Bone marrow (tissue), 2 donors: ENCODE measurements around the gene TTC9C.
"Not testable (repeated sequence)": the region's sequence is repeated elsewhere in the genome, so short reads cannot be mapped to it uniquely, and the experiment has no call there.

ENCODE experiments used
- DNase-seq, 2 donors: peaks; one replicate each; lab custom pipeline; 2025; lab: John Stamatoyannopoulos, UW

Gene TTC9C

DNA sequence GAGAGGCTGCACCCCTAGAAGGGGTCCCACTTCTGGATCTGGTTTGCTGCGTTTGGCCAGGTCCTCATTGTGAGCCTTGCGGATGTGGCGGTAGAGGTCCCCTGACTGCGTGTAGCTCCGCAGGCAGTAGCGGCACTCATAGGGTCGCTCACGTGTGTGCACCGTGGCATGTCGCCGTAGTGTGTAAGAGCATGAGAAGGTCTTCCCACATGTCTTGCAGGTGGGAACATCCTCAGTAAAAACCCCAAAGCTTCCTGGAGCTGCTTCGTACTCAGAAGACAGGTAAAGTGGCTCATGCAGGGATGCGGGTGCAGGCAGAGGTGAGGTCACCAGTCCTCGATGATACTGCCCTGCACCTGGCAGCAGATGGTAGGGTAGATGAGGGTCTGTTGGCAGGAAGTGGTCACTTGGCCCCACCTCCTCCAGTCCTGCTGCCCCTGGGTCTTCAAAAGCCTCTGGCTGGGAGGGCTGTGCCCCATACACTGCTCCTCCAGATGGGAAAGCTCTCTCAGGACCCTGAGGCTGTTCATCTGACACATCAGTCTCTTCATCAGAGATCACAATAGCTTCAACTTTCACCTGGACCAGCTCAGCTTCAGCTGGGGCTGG lies 24.0 kb downstream of the TTC9C start:
- no peak for DNase-seq

DNA sequence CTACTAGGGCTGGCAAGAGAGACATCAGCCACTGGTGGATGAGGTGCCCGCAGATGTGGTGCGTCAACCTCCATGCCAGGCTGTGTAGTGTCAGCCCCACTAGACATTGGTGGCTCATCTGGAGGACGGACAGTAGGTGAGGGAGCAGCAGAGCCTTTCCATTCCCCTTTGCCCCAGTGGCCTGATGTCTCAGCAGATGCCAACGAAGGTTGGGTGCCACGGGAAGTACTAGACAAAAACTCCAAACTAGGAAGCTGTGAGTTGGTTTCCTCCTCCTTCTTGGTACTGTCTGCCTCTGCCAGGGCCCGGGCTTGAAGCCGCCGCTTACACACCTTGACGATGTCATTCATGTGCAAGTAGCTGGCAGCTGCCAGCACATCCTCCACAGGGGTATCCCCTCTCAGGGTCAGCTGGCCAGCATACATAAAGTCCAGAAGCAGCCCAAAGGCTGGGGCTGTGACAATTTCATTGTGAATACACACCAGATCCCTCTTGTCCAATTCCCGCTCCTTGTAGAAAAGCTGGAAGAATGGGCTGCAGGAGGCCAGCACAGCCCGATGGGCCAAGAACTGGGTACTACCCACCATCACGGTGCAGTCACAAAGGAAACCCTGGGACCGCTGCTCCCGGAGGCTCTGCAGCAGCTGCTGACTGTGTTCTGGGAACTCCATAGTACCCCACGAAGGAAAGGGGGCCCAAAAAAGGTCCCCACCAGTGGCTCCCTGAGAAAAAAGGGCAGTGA lies 24.9 kb downstream of the TTC9C start:
- no peak for DNase-seq

DNA sequence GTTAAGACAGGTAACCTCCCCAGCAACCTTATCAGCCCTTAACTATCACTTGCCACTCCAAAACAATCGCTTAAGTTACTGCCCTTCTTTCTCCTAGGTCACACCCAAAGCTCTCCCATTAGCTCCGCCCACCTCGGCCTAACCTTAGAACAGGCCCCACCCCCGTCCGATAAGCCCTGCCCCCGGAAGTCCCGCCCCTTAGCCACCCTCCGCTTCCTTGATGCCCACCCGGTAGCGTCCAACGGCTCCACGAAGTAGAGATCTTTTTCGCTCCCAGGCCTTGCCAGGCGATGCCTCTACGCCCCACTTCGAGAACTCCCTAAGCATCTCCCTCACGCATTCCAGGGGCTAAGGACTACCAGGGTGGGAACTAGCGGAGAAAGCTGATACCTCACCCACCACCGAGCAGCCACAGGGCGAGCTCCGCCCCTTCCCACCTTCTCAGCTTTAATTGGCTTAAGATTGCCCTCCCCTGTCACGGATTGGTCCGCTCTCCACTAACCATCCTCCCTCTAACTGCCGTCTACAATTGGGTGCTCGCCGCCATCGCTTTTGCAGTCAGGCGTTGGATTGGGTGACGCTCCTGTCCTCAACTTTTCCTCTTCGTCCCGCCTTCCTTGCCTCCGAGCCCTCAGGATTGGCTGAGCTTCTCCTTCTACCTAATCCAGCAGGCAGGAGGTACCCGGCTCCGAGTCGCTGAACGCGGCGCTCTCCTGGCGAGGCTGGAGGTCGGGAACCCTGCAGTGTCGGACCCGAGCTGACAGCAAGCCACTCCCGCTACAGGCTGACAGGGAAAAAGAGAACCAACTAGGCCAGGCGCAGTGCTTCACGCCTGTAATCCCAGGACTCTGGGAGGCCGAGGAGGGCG lies 25.7 kb downstream of the TTC9C start, which contains the start of gene ZBTB3:
Gene ZBTB3, minus strand, starts transcription at position 425 of the 868 bp plus-strand sequence. CDS start 496 bp downstream, outside the sequence.
- DNase-seq, result peak; percentile 97 to 100

DNA sequence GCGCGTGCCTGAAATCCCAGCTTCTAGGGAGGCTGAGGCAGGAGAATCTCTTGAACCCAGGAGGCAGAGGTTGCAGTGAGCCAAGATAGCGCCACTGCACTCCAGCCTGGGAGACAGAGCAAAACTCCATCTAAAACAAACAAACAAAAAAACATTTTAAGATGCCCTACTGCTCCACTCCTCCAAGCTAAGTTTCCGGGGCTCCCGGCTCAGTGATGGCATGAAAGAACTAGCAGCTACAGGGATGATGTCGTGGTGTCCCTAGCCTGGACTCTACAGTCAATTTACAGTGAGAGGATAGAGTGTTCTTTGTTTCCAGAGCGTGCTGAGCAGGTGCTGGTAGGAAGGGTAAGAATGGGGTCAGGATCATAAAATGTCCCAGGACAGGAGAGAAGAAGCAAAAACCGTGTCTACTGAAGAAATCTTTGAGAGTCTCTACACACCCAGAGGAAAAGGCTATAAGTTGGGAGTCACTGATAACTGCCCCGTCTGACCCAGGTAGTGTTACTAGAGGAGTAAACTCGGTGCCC lies 26.9 kb downstream of the TTC9C start:
- DNase-seq, result no peak

DNA sequence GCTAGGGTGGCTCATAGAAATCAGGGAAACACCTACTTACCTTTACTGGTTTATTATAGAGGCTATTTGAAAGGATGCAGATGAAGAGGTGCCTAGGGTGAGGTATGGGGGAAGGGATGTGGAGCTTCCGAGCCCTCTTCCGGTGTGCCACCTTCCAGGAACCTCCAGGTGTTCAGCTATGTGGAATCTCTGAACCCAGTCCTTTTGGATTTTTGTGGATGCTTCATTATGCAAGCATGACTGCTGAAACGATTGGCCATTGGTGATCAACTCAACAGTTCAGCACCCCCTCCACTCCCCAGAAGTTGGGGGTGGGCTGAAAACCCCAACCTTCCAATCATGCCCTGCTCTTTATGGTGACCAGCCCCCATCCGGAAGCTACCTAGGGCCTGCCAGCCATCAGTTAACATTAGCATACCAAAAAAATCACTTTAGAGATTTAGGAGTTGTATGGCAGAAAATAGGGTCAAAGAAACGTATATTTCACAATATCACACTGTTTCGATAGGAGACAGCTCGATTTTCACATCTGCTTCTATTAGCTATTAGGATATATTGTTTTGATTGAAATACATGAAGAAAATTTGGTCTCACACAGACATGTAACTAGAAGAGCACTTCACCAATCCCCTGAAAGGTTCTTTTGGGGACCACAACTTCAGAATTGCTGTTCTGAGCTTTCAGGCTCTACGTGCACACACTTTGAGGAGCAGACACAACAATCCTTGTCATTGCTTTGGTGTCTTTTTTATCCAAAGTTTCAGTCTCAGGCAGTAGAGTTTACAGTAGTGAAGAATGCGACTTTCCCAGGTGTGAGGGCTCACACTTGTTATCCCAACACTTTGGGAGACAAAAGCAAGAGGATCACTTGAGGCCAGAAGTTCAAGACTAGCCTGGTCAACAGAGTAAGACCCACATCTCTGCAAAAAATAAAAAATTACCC lies 29.8 kb downstream of the TTC9C start:
- no peak for DNase-seq

DNA sequence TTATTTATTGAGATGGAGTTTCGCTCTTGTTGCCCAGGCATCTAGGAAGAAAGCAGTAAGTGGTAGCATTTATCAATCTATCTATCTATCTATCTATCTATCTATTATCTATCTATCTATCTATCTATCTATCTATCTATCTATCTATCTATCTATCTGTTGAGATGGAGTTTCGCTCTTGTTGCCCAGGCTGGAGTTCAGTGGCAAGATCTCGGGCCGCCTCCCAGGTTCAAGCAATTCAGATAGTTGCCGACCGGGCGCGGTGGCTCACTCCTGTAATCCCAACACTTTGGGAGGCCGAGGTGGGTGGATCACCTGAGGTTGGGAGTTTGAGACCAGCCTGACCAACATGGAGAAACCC lies 32.6 kb downstream of the TTC9C start:
- not testable (repeated sequence) for DNase-seq

DNA sequence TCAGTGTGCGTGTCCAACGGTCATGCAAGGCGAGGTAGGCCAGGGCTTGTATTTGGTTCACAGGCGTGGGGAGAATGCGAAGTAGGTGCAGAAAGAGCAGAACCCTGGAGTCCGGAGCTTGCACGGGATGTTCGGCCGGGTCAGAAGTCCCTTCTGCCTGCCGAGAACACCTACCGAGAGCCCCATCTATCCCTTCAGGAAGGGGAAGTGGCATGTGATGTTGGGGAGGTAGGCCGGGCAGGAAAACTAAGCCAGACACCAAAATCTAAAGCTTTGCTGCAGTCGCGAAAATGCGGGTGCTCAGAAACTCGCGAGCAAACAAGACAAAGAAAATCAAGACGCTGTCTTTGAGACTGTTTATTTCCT lies 42.5 kb downstream of the TTC9C start:
- peak in 1 of 2 donors; percentile 20 for DNase-seq

DNA sequence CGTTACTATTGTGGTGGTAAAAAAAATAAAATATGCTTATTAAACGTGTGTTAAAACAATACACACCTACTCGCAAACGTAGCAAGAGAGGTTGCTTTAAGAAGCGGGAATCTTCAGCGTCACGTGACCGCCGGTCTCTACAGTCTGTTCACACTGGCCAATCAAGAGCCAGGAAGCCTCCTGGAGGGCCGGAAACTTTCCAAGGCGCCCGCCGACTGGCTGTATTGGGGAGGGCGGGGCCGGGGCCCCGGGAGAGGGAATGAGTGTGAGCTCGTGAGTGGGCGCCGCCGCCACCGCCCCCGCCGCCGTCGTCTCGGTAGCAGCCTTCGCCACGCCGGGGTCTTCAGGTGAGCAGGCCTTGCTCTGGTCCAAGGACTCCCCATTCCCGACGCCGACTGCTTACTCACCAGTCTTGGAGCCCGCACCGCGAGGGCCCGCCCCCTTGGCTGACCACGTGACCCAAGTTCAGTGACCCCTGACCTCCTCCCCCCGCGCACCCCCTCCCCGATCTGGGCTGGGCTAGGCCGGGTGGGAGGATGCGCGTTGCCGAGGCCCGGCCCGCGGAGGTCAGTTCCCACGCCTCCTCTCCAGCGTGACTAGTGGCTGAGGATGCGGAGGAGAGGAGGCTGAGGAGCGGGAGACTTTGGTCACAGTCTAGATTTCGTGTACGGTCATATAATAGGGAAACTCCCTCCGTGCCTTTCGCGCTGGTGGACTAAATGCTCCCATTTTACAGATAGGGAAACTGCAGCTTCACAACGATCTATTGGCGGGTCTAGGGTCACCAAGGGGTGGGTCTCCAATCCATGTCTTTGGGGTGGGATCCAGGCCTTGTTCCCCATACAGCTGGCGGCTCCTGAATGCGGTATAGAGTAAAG lies 43.1 kb downstream of the TTC9C start, which contains the start of gene TAF6L:
Gene TAF6L, plus strand, starts transcription at position 253 of the 878 bp plus-strand sequence. CDS start 4,388 bp downstream, outside the sequence.
- DNase-seq, result peak; percentile 84 to 94

DNA sequence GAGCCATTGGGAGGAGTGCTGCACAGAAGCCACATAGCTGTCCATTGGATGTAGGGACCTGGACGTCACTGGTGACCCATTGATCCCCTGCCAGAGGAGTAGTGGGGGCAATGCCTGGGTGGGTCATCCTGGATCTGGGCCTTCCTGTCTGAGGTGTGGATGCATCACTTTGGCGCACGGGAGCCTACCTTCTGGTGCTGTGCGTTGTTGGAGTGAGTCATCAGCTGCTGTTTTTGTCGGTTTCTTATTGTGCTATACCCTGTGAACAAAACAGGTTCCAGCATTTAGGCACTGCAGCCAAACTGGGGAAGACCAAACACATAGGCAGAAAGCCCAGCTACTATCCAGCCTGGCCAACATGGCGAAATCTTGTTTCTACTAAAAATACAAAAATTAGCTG lies 46.1 kb downstream of the TTC9C start:
- DNase-seq, result no peak

DNA sequence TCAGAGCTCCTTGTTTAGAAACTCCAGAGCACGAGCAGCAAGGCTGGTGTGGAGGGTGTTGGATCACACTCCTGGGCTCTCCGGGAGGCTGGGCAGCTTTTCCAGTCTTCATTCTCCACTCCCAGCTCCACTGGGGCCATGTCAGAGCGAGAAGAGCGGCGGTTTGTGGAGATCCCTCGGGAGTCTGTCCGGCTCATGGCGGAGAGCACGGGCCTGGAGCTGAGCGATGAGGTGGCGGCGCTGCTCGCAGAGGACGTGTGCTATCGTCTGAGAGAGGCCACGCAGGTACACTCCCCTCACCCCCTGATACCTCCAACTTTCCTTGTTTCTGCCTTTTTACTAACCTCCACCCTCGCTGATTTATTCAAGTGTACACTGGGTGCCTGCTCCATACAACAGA lies 47.4 kb downstream of the TTC9C start:
- no peak for DNase-seq

DNA sequence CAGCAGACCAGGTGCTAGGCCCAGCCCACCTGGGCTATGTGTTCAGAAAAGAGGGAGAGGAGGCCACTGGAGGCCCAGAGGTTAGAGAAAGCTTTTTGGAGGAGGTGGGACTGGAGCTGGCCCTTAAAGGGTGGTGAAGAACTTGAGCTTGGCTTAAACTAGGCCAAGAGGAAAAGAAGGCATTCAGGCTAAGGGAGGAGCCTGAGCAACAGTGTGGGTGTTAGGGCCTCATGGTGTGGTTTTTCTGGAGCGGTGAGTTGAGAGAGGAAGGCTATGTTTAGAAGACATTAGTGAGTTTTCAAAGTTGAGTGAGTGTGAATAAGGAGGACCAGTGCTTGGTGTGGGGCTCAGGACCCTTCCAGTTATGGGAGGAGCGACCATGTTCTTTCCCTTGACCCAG lies 49.1 kb downstream of the TTC9C start:
- DNase-seq, result no peak

DNA sequence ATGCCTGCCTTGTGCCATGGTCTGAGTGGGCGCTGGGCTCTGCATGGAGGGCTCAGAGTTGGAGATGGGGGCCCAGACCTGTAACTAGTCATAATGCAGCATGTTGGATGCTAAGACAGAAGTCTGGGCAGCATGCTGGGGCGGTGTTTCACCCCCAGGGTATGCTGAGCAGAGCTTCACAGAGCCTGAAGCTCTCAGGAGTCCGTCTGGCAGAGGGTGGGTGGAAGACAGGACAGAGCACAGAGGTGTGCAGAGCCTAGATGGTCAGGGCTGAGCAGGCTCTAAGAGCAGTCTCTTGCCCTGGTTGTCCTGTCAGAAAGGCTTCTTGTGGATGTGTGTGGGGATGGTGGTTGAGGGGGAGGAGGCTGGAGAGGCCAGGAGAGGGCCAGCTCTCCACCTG lies 50.2 kb downstream of the TTC9C start:
- DNase-seq, result no peak

DNA sequence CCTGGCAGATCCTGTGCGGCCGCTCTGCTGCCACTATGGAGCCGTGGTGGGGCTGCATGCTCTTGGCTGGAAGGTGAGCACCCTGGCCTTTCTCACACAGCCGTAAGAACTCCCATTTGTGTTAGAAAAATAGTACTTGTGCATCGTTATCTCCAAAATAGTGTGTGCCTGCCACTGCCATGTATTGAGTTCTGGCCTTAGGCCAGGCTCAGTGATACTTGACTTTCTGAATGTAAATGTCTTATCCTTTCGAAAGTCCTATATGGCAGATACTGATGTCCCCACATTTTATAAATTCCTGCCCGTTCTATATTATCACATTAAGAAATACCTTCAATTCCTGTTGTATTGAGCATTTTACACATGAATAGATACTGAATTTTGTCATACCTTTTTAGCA lies 54.5 kb downstream of the TTC9C start:
- no peak for DNase-seq

DNA sequence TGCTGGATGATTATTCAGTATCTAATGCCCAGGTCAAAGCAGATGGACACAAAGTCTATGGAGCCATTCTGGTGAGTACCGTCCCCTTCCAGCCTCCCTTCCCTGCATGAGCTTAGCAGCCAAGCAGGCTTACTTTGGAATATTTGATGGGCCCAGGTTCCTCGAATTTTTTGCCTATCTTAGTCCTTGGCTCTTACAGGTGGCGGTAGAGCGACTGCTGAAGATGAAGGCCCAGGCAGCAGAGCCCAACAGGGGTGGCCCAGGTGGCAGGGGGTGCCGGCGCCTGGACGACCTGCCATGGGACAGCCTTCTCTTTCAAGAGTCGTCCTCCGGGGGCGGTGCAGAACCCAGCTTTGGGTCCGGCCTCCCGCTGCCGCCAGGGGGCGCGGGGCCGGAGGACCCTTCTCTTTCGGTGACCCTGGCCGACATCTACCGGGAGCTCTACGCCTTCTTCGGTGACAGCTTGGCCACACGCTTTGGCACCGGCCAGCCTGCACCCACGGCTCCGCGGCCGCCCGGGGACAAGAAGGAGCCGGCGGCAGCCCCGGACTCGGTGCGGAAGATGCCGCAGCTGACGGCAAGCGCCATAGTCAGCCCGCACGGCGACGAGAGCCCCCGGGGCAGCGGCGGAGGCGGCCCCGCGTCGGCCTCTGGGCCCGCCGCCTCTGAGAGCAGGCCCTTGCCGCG lies 58.2 kb downstream of the TTC9C start:
- peak; percentile 64 to 73 for DNase-seq

DNA sequence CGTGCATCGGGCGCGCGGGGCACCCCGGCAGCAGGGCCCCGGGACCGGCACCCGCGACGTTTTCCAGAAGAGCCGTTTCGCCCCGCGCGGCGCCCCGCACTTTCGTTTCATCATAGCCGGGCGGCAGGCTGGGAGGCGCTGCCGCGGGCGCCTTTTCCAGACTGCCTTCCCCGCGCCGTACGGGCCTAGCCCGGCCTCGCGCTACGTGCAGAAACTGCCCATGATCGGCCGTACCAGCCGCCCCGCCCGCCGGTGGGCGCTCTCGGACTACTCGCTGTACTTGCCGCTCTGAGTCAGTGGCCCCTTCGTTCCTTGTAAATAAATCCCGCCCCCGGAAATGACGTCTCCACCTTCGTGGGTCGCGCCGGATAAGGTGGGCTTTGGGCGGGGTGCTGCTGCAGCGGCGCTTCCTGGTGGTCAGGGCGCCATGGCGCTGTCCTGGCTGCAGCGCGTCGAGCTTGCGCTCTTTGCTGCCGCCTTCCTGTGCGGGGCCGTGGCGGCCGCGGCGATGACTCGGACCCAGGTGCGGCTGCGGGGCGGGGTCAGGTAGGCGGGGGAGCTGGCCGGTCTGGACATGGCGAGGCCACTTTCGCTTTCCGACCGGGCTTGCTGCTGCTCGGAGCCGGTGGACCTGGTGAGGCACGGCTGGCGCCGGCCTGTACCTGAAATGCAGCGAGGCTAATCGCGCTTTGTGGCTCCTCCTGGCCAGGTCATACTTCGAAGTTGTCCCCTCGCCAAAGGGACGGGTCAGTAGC lies 58.9 kb downstream of the TTC9C start, which contains the start of gene TMEM179B:
Gene TMEM179B, plus strand, starts transcription at position 398 of the 755 bp plus-strand sequence. Its CDS starts 30 bp downstream, at position 428.
- peak; percentile 86 to 97 for DNase-seq
